SK-N-SH (cell line): ENCODE data around the gene MTUS2. TPM values are rescaled to one million over a fixed set of nuclear protein-coding genes. Genes with fewer than 3 reads are reported as not detected.

Experiments used
- CTCF ChIA-PET: fragments of 300-600, 350-600 bp; formaldehyde crosslinking; extraction: SDS; loops from one replicate; lab custom pipeline; 2021; lab: Yijun Ruan, JAX
- POLR2A ChIA-PET: fragments of 350-600 bp; sonication (Branson Sonifier 250); formaldehyde crosslinking; extraction: SDS; loops from one replicate; lab custom pipeline; 2020; ENCODE audit warnings: antibody characterized with exemption, inconsistent platforms; lab: Yijun Ruan, JAX
- DNase-seq: peaks from one replicate; pipeline ENCODE4 v3.0.0; 2012
- H2AFZ ChIP-seq: fragments of 200-600 bp; sonication (generic); 2 replicates; pipeline ENCODE4 v1.8.1; 2016; ENCODE audit warnings: antibody characterized with exemption, mild to moderate bottlenecking, low read depth
- H3F3A ChIP-seq: fragments of 200-600 bp; sonication (generic); replicated peaks from 2 replicates; pipeline ENCODE3; 2016; ENCODE audit warnings: antibody characterized with exemption, mild to moderate bottlenecking; ENCODE audit not compliant: insufficient read depth
- H3K27ac ChIP-seq, 2 experiments: fragments of 200-500 bp in 1 of 2; fragments of 200-600 bp in 1 of 2; sonication (Bioruptor generic) in 1 of 2; sonication (generic), shearing (Covaris generic) in 1 of 2; 2 replicates each; pipeline versions ENCODE4 v1.5.1 to v1.6.1; 2014 to 2016; ENCODE audit warnings: low read depth in 2 of 2, inconsistent platforms in 1 of 2, low read length in 1 of 2, mild to moderate bottlenecking in 1 of 2, mixed read lengths in 1 of 2
- H3K27me3 ChIP-seq: fragments of 200-600 bp; sonication (generic), shearing (Covaris generic); 2 replicates; pipeline ENCODE4 v1.6.1; 2016; ENCODE audit warnings: mixed run types; ENCODE audit not compliant: insufficient read depth
- H3K36me3 ChIP-seq, 2 experiments: fragments of 200-500 bp in 1 of 2; fragments of 200-600 bp in 1 of 2; sonication (Bioruptor generic) in 1 of 2; sonication (generic) in 1 of 2; replicated peaks in 1 of 2; 2 replicates each; pipeline versions ENCODE3 to v1.5.1; 2014 to 2016; ENCODE audit warnings: low read length in 1 of 2, mild to moderate bottlenecking in 1 of 2; ENCODE audit not compliant: insufficient read depth in 2 of 2, control insufficient read depth in 1 of 2
- H3K4me1 ChIP-seq, 2 experiments: fragments of 200-500 bp in 1 of 2; fragments of 200-600 bp in 1 of 2; sonication (Bioruptor generic) in 1 of 2; sonication (generic), shearing (Covaris generic) in 1 of 2; 2 replicates each; pipeline versions ENCODE4 v1.5.1 to v1.6.1; 2014 to 2016; ENCODE audit warnings: low read depth in 1 of 2, low read length in 1 of 2, mixed run types in 1 of 2; ENCODE audit not compliant: insufficient read depth in 2 of 2, control insufficient read depth in 1 of 2
- H3K4me2 ChIP-seq: fragments of 200-600 bp; sonication (generic), shearing (Covaris generic); 2 replicates; pipeline ENCODE4 v1.6.1; 2017; ENCODE audit warnings: mixed run types
- H3K4me3 ChIP-seq, 2 experiments: fragments of 200-500 bp in 1 of 2; fragments of 200-600 bp in 1 of 2; sonication (Bioruptor generic) in 1 of 2; sonication (generic), shearing (Covaris generic) in 1 of 2; 2 replicates each; pipeline versions ENCODE4 v1.5.1 to v1.8.1; 2014 to 2016; ENCODE audit warnings: low read depth in 2 of 2, inconsistent platforms in 1 of 2, low read length in 1 of 2, mild to moderate bottlenecking in 1 of 2, mixed read lengths in 1 of 2, moderate library complexity in 1 of 2
- H3K79me2 ChIP-seq: fragments of 200-600 bp; sonication (generic); 2 replicates; pipeline ENCODE4 v1.8.1; 2017; ENCODE audit warnings: mild to moderate bottlenecking; ENCODE audit not compliant: insufficient read depth
- H3K9ac ChIP-seq: fragments of 200-600 bp; sonication (generic); 2 replicates; pipeline ENCODE4 v1.6.1; 2017; ENCODE audit warnings: mixed run types
- H3K9me2 ChIP-seq: fragments of 200-600 bp; sonication (generic); 2 replicates; pipeline ENCODE4 v1.6.1; 2017; ENCODE audit warnings: mixed run types
- H3K9me3 ChIP-seq: fragments of 200-600 bp; sonication (generic); 2 replicates; pipeline ENCODE4 v1.6.1; 2017; ENCODE audit warnings: mixed run types, mild to moderate bottlenecking, moderate library complexity
- H4K20me1 ChIP-seq: fragments of 200-600 bp; sonication (generic); 2 replicates; pipeline ENCODE4 v1.6.1; 2017; ENCODE audit warnings: mild to moderate bottlenecking, mixed run types; ENCODE audit not compliant: insufficient read depth
- CHD2 ChIP-seq: fragments of 150-350 bp; IDR thresholded peaks from 2 replicates; pipeline ENCODE4 v1.6.1; 2018; ENCODE audit warnings: low read length; ENCODE audit not compliant: partially characterized antibody
- CTCF ChIP-seq: fragments of 200-600 bp; sonication (generic); IDR thresholded peaks from 2 replicates; pipeline ENCODE4 v1.6.1; 2017; ENCODE audit warnings: antibody characterized with exemption, mild to moderate bottlenecking, moderate library complexity
- EP300 ChIP-seq, 2 experiments: IDR thresholded peaks; 2 replicates each; pipeline versions ENCODE4 v1.4.0 to v1.6.1; 2012; ENCODE audit warnings: borderline replicate concordance in 1 of 2, low read depth in 1 of 2, low read length in 1 of 2
- EZH2phosphoT487 ChIP-seq: fragments of 200-600 bp; sonication (generic); IDR thresholded peaks from 2 replicates; pipeline ENCODE4 v1.6.1; 2017; ENCODE audit warnings: low read depth, mixed run types, mild to moderate bottlenecking, antibody characterized with exemption, moderate library complexity, borderline replicate concordance
- FOXJ3 ChIP-seq: sonication (generic); formaldehyde crosslinking; IDR thresholded peaks from 2 replicates; pipeline ENCODE4 v1.5.1; 2020; ENCODE audit warnings: mild to moderate bottlenecking, missing genetic modification reagents
- MEF2A ChIP-seq: IDR thresholded peaks from 2 replicates; pipeline ENCODE4 v1.4.0; 2012; ENCODE audit warnings: low read depth, borderline replicate concordance
- NFIC ChIP-seq: IDR thresholded peaks from 2 replicates; pipeline ENCODE4 v1.4.0; 2012; ENCODE audit warnings: borderline replicate concordance
- NRF1 ChIP-seq: IDR thresholded peaks from 2 replicates; pipeline ENCODE4 v1.6.1; 2012; ENCODE audit warnings: low read depth, mild to moderate bottlenecking, low read length
- PBX3 ChIP-seq: IDR thresholded peaks from 2 replicates; pipeline ENCODE4; 2012
- RAD21 ChIP-seq: IDR thresholded peaks from 2 replicates; pipeline ENCODE4 v1.6.1; 2012; ENCODE audit warnings: mild to moderate bottlenecking, low read length
- RCOR1 ChIP-seq: fragments of 150-350 bp; IDR thresholded peaks from 2 replicates; pipeline ENCODE4 v1.6.1; 2017; ENCODE audit warnings: antibody characterized with exemption, low read length
- TAF1 ChIP-seq: IDR thresholded peaks from 2 replicates; pipeline ENCODE4 v1.6.1; 2012; ENCODE audit warnings: low read depth, mild to moderate bottlenecking, low read length, moderate library complexity, borderline replicate concordance
- TCF12 ChIP-seq: IDR thresholded peaks from 2 replicates; pipeline ENCODE4 v1.4.0; 2012
- TEAD4 ChIP-seq: IDR thresholded peaks from 2 replicates; pipeline ENCODE4 v1.4.0; 2012; ENCODE audit warnings: mild to moderate bottlenecking, borderline replicate concordance; ENCODE audit not compliant: insufficient read depth
- YY1 ChIP-seq: IDR thresholded peaks from 2 replicates; pipeline ENCODE4 v1.4.0; 2012; ENCODE audit warnings: low read depth, mild to moderate bottlenecking
- WGBS: methylation state at CpG from one replicate; pipeline ENCODE4 v1.1.6; 2017; ENCODE audit warnings: low lambda C conversion rate; 5-methylcytosine and 5-hydroxymethylcytosine counted together
- polyA plus RNA-seq, 3 experiments: library from polyadenylated mRNA; depleted of rRNA; stranded (reverse); fragments of >200 nt; gene quantifications; 2 replicates each; pipeline ENCODE4 v1.2.3, GENCODE V29; 2012
- TF ChIP-seq, protein P1 (sequence below): IDR thresholded peaks from 2 replicates; pipeline ENCODE4 v1.6.1; 2012; ENCODE audit warnings: mild to moderate bottlenecking, low read depth, low read length, moderate library complexity
- TF ChIP-seq, protein P2 (sequence below): IDR thresholded peaks from 2 replicates; pipeline ENCODE4 v1.4.0; 2012; ENCODE audit warnings: low read depth
- TF ChIP-seq, protein P3 (sequence below): IDR thresholded peaks from 2 replicates; pipeline ENCODE4 v1.4.0; 2012; ENCODE audit warnings: low read depth, borderline replicate concordance
- TF ChIP-seq, protein P4 (sequence below): fragments of 150-350 bp; IDR thresholded peaks from 2 replicates; pipeline ENCODE4 v1.6.1; 2017; ENCODE audit warnings: antibody characterized with exemption, low read length, low read depth, borderline replicate concordance

MTUS2 gene
- polyA plus RNA-seq, 1 of the 3 experiments (the other 2 are of a cell fraction) = 1.7 TPM

DNA sequence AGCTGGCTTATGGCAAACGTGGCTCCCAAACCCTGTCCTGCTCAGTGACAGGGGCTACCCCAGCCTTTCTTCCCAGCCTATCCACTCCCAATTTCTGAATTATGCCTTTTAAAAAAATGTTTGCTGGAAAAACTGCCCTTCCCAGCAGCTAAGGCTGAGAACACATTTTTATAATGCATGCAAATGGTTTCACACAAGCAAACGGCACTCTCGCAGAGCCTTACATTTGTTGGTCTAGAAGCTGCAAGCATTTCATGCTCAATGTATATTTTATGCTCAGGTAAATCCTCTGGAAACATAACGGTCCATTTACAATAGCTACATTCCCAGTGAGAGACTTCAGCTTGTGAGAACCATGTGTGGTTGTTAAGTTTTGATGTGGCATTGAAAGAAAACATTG lies 713.9 kb downstream of the MTUS2 start (continued):
- no peak for TF ChIP-seq CTCF
- no peak for TF ChIP-seq FOXJ3 (CRISPR knock-in tag)
- TF ChIP-seq YY1 = no peak
- TF ChIP-seq EZH2phosphoT487 = no peak
- TF ChIP-seq, protein P1, sequence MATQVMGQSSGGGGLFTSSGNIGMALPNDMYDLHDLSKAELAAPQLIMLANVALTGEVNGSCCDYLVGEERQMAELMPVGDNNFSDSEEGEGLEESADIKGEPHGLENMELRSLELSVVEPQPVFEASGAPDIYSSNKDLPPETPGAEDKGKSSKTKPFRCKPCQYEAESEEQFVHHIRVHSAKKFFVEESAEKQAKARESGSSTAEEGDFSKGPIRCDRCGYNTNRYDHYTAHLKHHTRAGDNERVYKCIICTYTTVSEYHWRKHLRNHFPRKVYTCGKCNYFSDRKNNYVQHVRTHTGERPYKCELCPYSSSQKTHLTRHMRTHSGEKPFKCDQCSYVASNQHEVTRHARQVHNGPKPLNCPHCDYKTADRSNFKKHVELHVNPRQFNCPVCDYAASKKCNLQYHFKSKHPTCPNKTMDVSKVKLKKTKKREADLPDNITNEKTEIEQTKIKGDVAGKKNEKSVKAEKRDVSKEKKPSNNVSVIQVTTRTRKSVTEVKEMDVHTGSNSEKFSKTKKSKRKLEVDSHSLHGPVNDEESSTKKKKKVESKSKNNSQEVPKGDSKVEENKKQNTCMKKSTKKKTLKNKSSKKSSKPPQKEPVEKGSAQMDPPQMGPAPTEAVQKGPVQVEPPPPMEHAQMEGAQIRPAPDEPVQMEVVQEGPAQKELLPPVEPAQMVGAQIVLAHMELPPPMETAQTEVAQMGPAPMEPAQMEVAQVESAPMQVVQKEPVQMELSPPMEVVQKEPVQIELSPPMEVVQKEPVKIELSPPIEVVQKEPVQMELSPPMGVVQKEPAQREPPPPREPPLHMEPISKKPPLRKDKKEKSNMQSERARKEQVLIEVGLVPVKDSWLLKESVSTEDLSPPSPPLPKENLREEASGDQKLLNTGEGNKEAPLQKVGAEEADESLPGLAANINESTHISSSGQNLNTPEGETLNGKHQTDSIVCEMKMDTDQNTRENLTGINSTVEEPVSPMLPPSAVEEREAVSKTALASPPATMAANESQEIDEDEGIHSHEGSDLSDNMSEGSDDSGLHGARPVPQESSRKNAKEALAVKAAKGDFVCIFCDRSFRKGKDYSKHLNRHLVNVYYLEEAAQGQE = no peak
- TF ChIP-seq NFIC = no peak
- no peak for TF ChIP-seq RAD21

GRCh38 chr13:29535663-29536655 lies 715.8 kb downstream of the MTUS2 start:
- Histone ChIP-seq H3K4me2 (no peak overlapping the region), H3K9me3 (no peaks in the 10 kb centered on the region), H3K36me3 (peaks cover 25 to 38% of the 10 kb centered on the region in 2 experiments), H3K79me2 (peaks cover 48% of the 10 kb centered on the region; the same call in 1 of the 2 replicates), H4K20me1 (peaks cover 31% of the 10 kb centered on the region), H2AFZ (no peak overlapping the region), H3K9me2 (no peaks in the 10 kb centered on the region), H3F3A (no peaks in the 10 kb centered on the region), H3K4me3 (no peak overlapping the region), H3K27ac (peak overlapping the region in 1 of 2 experiments; percentile 6; a peak in 1 of 4 replicates), H3K27me3 (no peaks in the 10 kb centered on the region), H3K9ac (no peak overlapping the region), H3K4me1 (peaks cover 0 to 17% of the 10 kb centered on the region in 2 experiments; a peak in 2 of 4 replicates)
- DNase-seq = no peak
- TF ChIP-seq RCOR1 (no peak), MEF2A (no peak), PBX3 (no peak), NFIC (no peak), FOXJ3 (CRISPR knock-in tag) (no peak), CHD2 (no peak), TEAD4 (no peak), NRF1 (no peak), TCF12 (no peak), EP300 (IDR thresholded peaks at IDR 0.05; ENCODE audit: borderline replicate concordance in 1 of 2, low read depth in 1 of 2, low read length in 1 of 2) (no peak), YY1 (no peak), TAF1 (no peak)
- TF ChIP-seq, protein P2, sequence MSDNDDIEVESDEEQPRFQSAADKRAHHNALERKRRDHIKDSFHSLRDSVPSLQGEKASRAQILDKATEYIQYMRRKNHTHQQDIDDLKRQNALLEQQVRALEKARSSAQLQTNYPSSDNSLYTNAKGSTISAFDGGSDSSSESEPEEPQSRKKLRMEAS = no peak
- TF ChIP-seq, protein P3, sequence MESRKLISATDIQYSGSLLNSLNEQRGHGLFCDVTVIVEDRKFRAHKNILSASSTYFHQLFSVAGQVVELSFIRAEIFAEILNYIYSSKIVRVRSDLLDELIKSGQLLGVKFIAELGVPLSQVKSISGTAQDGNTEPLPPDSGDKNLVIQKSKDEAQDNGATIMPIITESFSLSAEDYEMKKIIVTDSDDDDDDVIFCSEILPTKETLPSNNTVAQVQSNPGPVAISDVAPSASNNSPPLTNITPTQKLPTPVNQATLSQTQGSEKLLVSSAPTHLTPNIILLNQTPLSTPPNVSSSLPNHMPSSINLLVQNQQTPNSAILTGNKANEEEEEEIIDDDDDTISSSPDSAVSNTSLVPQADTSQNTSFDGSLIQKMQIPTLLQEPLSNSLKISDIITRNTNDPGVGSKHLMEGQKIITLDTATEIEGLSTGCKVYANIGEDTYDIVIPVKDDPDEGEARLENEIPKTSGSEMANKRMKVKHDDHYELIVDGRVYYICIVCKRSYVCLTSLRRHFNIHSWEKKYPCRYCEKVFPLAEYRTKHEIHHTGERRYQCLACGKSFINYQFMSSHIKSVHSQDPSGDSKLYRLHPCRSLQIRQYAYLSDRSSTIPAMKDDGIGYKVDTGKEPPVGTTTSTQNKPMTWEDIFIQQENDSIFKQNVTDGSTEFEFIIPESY = no peak
- TF ChIP-seq, protein P4, sequence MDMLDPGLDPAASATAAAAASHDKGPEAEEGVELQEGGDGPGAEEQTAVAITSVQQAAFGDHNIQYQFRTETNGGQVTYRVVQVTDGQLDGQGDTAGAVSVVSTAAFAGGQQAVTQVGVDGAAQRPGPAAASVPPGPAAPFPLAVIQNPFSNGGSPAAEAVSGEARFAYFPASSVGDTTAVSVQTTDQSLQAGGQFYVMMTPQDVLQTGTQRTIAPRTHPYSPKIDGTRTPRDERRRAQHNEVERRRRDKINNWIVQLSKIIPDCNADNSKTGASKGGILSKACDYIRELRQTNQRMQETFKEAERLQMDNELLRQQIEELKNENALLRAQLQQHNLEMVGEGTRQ = no peak
- CTCF ChIA-PET = interaction anchor here (0.8 to 1.3 kb wide), 2 partner anchors 171 to 578 kb away, joined by 3 to 4 read pairs; no protein-coding TSS in a partner anchor
- WGBS = 94% methylated on average over 24 of the region's 24 CpGs
- POLR2A ChIA-PET = no interaction called here
